A549 treated with DMSO at 1 μM for 4 hours (cell line): Measurements from ENCODE around the gene RPGRIP1. TPM values are rescaled to one million over a fixed set of nuclear protein-coding genes. Genes with fewer than 3 reads are reported as not detected.

Source experiments
- total RNA-seq: library from RNA; stranded (reverse); fragments of 200-300 nt; extraction: Qiagen RNA extraction; gene quantifications from 5 replicates; pipeline ENCODE4 v1.2.3, GENCODE V29; 2022; ENCODE audit warnings: low read depth

Gene RPGRIP1
- 0.24 to 0.54 TPM (median 0.26 TPM) in 5 replicates for total RNA-seq

DNA sequence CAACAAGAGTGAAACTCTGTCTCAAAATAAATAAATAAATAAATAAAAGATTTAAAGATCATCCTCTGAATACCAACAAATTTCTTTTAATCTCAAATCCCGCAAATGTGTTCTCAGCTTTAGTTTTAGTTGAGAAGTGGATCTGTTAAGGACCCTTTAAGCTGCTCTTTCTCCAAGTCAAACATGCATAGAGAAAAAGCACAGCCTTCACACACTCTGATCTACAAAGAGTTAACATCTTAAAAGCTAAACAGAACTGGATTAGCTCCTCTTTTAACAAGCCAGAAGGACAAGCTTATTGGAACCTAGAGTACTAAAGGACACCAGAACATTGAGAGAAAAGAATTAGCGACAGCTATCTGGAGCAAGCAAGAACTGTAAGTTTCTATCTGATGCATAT is at the start of gene RPGRIP1:
Gene RPGRIP1, plus strand, starts transcription at position 301 of the 400 bp plus-strand sequence. CDS start 7,894 bp downstream, outside the sequence.

DNA sequence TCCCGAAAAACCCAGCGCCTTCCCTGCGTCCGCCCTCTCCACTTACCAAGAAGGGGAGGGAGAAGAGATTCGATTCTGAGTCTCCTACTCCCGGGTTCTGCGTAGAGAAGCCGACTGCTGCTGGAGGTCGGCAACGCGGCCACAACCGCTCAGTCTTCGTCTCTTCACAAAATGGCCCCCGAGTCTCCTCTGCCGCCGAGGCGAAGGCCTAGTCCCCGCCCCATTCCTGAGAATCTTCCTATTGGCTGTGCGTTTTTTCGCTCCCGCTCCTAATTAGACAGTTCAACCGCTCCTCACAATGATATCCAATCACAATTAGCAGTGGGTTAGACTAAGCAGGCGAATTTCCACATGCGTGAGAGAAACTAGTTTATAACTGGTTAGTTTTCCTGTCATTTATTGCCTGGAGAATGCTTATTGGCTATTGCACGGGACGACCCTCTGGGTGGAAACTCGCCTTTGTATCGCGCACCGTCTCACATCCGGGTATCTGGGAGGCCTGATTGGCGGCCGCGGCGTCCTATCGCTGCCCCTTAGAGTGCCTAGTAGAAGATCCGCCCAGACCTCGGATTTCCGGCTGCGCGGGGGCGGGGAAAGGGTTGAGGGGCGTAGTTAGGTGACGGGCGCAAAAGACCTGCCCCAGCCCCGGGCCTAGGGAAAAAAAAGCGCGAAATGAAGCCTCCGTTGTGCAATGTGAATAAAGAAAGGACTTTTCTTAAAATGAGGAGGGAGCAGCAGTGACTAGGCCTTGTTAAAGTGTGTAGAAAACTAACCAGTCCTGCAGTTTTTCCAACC is 10.4 kb upstream of the RPGRIP1 start, which contains the start of gene HNRNPC:
Gene HNRNPC, minus strand, starts transcription at position 191 of the 795 bp plus-strand sequence. CDS start 35,249 bp downstream, outside the sequence.

Other genes with a start within 250 kb of the RPGRIP1 start
- not detected in 5 replicates for gene TPPP2, start 249.9 kb upstream of the RPGRIP1 start, total RNA-seq
- gene RNASE13, start 245.3 kb upstream of the RPGRIP1 start, total RNA-seq, result not detected in 5 replicates
- not detected in 5 replicates for gene RNASE7, start 237.7 kb upstream of the RPGRIP1 start, total RNA-seq
- not detected in 5 replicates for gene RNASE8, start 222.3 kb upstream of the RPGRIP1 start, total RNA-seq
- 10.3 to 13.8 TPM (median 12.3 TPM) in 5 replicates for gene ARHGEF40, start 209.8 kb upstream of the RPGRIP1 start, total RNA-seq
- 19.5 to 32.9 TPM (median 29.0 TPM) in 5 replicates for gene ZNF219, start 181.4 kb upstream of the RPGRIP1 start, total RNA-seq
- gene TMEM253, start 179.0 kb upstream of the RPGRIP1 start, total RNA-seq, result 0.37 to 1.4 TPM (median 1.1 TPM) in 5 replicates
- gene OR5AU1, start 124.0 kb upstream of the RPGRIP1 start, total RNA-seq, result not detected in 5 replicates
- 834 to 993 TPM (median 864 TPM) in 5 replicates for gene HNRNPC, start 10.6 kb upstream of the RPGRIP1 start, total RNA-seq
- gene SUPT16H, start 103.9 kb downstream of the RPGRIP1 start, total RNA-seq, result 108 to 118 TPM (median 114 TPM) in 5 replicates
- gene CHD8, start 176.0 kb downstream of the RPGRIP1 start, total RNA-seq, result 40.1 to 45.5 TPM (median 41.5 TPM) in 5 replicates
- gene RAB2B, start 196.9 kb downstream of the RPGRIP1 start, total RNA-seq, result 13.3 to 16.6 TPM (median 14.4 TPM) in 5 replicates
- gene TOX4, start 197.1 kb downstream of the RPGRIP1 start, total RNA-seq, result 65.3 to 76.8 TPM (median 68.1 TPM) in 5 replicates
- gene METTL3, start 231.3 kb downstream of the RPGRIP1 start, total RNA-seq, result 39.3 to 55.4 TPM (median 53.2 TPM) in 5 replicates
- 0.89 to 1.3 TPM (median 1.0 TPM) in 5 replicates for gene SALL2, start 246.3 kb downstream of the RPGRIP1 start, total RNA-seq